CD4-positive, alpha-beta T cell treated with Interleukin-10 for 1 hour (primary cell): Measurements from ENCODE around the gene OCEL1.
A peak's percentile ranks its signal among the peaks of the same experiment; 100 is the strongest.

Experiments
- DNase-seq: peaks from one replicate; pipeline ENCODE4 v3.0.0-alpha.2; 2020

OCEL1 gene

GRCh38 chr19:17211547-17212446, 14.2 kb upstream of the OCEL1 start:
- DNase-seq, result no peak

DNA sequence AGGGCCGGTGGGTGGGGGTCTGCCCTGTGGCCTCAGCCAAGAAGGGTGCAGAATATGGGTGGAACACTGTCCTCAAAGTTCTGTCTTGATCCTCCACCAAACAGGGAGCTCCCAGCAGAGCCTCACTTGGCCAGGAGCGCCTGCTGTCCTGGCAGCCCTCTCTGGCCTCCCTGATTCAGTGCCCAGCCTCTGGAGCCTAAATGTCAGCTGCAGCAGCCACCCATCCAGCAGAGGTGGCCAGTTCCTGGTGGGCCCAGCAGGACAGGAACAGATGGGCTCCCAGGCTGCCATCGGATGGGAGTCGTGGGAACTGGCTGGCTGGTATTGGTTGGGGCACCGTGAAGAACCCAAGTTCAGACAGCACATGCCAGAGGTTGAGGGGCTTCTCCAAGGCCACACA, 12.7 kb upstream of the OCEL1 start:
- no peak for DNase-seq

- DNase-seq, result no peak
These were observed 11.4 kb upstream of the OCEL1 start for GRCh38 chr19:17214508-17215126.

- DNase-seq, result peak; percentile 91
These were observed 10.7 kb upstream of the OCEL1 start, which contains the start of gene USE1 for GRCh38 chr19:17215127-17215971. Gene USE1, plus strand, starts transcription at chr19:17215357. Its CDS starts 49 bp downstream, at chr19:17215406.

- no peak for DNase-seq
These were observed 9.9 kb upstream of the OCEL1 start for GRCh38 chr19:17216058-17216670.

- DNase-seq, result no peak
These were observed 6.7 kb upstream of the OCEL1 start for GRCh38 chr19:17219286-17219685.

- no peak for DNase-seq
These were observed 5.7 kb upstream of the OCEL1 start for GRCh38 chr19:17220207-17220758.

- DNase-seq, result no peak
These were observed 973 bp upstream of the OCEL1 start for GRCh38 chr19:17225053-17225452.

- no peak for DNase-seq
These were observed 1.9 kb downstream of the OCEL1 start for GRCh38 chr19:17227798-17228367.

DNA sequence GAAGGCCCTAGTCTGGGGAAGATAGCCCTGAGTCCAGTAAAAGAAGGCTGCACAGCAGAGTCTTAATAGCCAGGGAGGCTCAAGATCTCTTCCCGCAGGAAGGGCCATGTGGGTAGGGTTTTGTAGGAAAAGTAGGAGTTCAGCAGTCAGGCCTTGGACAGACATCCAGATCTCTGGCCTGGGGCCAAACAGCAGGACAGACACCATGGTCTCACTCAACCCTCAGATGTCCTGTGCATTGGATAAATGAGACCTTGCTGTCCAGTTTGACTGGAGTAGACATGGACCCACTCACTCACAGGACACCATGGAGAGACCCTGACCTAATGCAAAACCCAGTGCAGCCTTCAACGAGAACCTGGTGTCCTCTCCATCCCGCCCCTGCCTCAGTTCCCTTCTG, 3.9 kb downstream of the OCEL1 start:
- no peak for DNase-seq

DNA sequence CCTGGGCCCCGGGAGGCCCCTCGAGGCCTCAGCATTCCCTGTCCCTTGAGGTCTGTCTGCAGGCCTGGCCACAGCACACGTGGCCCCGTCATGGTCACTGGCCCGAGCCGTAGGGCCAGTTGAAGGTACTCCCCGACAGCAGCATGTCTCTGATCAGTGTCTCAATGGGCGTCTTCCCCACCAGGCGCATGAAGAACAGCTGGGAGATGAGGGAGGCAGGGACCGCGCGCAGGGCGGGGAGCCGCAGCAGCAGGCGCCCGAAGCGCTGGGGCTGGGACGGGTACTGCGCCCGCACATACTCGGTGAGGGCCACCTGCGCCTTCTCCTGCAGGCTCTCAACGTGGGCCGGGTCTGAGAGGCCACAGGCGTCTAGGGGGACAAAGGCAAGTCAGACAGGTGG, 6.2 kb downstream of the OCEL1 start:
- DNase-seq, result no peak

DNA sequence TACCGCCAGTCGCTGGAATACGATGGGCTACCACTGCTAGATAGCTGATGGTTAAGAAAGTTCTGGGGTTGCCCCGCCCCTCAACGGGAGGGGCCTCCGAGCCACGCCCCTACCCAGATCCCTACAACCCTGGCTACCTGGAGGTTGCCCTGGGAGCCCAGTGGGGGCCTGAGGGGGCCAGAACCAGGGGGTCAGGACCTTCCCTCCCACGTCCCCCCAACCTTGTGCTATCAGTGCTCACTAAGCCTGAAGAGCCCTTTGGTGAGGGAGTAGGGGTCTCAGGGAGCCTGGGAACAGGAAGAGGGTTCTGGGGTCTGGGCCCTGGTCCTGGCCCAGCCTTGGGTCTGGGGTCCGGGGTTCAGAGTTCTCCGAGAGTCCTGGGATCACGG, 8.9 kb downstream of the OCEL1 start:
- DNase-seq, result peak; percentile 66

DNA sequence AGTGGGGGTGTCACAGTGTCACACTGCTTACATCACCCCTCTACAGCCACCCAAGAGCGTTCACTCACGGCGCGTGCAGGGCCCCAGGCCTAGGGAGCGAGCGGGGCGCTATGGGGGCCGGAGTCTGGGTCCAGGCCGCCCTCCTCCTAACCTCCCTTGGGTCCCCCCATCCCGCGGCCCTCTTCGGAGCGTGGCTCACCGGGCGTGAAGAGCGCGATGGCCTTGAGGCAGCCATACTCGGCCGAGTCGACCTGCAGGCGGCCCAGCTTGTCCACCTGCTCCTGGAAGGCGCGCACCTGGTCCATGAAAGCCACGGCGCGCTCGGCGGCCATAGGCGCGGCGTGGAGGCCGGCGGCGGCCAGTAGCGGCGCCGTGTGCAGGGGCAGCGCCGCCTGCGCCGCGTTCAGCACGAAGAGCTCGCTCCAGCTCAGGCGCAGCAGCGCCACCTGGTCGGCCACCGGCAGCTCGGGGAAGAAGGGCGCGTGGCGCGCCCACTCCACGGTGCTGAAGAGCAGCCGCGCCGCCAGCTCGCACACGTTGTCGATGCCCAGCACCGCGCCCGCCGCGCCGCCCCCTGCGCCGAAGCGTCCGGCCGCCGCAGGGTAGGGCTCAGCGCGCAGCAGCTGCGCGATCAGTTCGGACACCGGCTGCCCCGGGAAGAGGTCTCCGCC, 9.4 kb downstream of the OCEL1 start:
- DNase-seq, result peak; percentile 80

DNA sequence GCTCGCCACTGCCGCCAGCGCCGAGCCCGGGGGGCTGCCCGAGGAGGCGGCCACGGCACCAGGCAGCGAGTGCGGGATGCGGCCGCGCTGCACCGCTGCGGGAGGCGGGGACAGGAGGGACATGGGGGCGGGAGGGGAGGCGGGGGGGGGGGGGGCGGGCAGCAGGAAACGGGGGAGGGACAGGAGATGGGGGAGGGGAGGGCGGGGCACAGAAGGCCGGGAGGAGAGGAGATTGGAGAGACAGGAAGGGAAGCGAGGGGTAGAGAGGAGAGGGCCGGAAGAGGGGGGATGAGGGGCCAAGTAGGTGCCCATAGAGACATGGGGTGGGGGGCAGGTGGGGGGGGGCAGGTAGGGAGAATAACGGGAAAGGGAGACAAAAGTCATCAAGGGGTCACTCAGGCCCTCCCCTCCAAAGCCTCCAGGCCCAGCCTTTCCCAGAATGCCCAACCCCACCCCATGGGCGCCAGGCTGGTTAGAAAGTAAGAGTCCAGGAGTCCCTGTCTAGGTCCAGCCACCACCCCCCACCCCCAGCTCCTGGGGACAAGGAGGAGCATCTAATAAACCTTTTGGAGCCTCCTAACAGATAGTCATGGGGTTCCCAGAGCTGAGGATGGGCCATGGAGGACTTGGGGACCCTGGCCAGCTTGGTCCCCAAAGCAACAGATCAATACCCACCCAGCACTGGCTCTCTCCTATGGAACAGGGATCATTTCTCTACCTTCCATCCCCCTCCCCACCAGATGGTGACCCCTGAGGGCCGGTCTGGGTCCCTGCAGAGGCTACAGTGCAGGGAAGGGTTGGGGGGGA, 10.1 kb downstream of the OCEL1 start:
- no peak for DNase-seq

DNA sequence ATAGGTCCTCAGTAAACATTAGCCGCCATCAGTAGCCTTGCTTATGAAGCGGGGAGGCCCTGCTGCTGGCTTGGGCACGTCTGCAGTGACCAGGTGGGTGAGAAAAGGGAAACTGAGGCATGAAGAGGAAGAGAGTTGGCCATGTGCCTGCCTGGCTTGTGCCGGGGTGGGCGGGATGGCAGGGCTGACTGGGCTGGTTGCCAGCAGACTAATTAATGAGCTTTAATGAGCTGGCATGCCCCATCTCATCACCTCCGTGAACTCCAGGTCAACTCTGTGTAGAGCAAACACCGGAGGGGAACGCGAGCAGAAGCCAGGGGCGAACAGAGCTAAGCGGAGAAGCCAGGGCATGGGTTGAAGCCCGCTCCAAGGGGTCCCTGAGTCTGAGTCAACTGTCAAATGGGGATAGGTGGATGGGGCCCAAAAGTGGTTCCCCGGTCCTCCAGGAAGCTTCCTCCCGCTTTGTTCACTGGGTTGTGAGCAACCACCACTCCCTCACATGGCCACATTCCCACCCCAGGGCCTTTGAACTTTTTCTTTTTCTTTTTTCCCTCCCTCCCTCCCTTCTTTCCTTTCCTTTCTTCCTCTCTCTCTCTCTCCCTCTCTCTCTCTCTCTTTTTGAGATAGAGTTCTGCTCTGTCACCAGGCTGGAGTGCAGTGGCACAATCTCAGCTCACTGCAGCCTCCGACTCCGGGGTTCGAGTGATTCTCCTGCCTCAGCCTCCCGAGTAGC, 11.0 kb downstream of the OCEL1 start:
- no peak for DNase-seq

DNA sequence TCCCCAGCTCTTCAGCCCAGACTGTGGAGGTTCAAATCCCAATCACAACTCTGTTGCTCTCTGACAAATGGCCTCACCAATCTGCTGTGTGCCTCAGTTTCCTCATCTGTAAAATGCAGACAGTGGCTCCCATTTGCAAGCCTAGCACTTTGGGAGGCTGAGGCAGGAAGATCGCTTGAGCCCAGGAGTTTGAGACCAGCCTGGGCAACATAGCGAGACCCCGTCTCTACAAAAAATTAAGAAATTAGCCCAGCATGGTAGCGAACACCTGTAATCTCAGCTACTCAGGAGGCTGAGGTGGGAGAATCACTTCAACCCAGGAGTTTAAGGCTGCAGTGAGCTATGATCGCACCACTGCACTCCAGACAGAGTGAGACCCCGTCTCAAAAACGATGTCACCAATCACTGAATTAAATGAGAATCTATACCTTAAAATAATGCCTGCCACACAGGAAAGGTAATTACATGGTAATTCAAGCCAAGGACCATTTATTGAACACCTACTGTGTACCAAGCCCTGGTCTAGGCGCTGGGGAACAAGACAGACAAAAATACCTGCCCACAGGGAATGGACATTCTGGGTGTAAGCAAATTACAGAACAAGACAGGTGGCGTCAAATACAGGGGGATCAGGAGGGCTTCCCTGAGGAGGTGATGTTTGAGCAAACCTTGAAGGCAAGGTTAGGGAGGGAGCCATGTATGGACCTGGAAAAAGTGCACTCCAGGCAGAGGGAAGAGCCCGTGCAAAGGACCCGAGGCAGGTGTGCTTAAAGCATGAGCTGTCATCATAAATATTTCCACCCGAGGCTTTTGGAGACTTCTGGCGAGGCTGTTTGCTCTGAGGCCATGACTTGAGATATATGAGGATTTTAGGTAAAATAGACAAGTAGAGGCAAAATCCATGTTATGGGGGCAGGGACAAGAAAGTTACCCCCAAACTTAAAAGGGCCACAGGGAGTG, 12.0 kb downstream of the OCEL1 start:
- no peak for DNase-seq

DNA sequence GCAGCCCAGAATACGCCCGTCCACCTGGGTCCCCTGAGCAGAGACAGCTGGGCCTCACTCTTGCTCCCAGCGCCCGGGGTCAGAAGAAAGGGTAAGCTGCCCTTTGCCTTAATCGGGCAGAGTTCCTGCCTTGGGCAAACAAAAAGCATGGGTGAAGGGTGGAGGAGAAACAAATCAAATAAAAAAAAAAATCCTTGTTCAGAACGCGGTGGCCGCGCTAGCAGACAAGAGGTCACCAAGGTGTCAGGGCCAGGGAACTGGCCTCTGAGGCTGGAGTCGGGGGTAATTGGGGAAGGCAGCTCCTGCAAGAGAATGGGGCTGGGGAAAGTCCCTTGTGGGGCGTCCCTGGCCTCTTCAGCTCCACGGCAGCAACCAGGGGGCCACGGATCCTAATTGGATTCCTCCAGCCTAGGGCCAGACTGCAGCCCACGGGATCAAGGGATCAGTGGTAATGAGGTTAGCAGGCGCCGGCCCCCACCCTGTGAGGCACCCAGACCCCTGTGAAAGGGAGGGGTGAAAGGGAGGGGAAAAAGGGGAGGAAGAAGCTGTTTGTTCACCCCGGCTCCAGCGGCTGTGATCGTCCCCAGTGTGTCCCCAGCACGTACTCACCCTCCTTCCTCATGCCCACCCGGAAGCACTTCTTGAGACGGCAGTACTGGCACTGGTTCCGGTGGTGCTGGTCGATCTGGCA, 14.2 kb downstream of the OCEL1 start:
- DNase-seq, result no peak

- DNase-seq, result no peak
These were observed 14.9 kb downstream of the OCEL1 start for GRCh38 chr19:17240826-17241399.
